HG02588 (cell line): Measurements from ENCODE around the gene CPLANE2.
"Not testable (repeated sequence)": the region's sequence is repeated elsewhere in the genome, so short reads cannot be mapped to it uniquely, and the experiment has no call there.

Source experiments
- ATAC-seq: cut with Tn5 transposase; IDR thresholded peaks from one replicate; pipeline ENCODE4 v1.9.1; 2021; ENCODE audit warnings: mild to moderate bottlenecking, moderate library complexity; ENCODE audit not compliant: unreplicated experiment

CPLANE2 gene

GRCh38 chr1:16231331-16232315 is 5.4 kb downstream of the CPLANE2 start:
- no peak for ATAC-seq

- ATAC-seq = no peak
Measured at GRCh38 chr1:16230744-16231143, 6.2 kb downstream of the CPLANE2 start.

- ATAC-seq = no peak
Measured at GRCh38 chr1:16229976-16230740, 6.8 kb downstream of the CPLANE2 start.

GRCh38 chr1:16226490-16227179 is 10.3 kb downstream of the CPLANE2 start:
- ATAC-seq = no peak

GRCh38 chr1:16226129-16226489 is 10.9 kb downstream of the CPLANE2 start:
- ATAC-seq = no peak

GRCh38 chr1:16224472-16224871 is 12.5 kb downstream of the CPLANE2 start:
- no peak for ATAC-seq

- ATAC-seq = not testable (repeated sequence)
Measured at GRCh38 chr1:16222716-16223115, 14.3 kb downstream of the CPLANE2 start.

GRCh38 chr1:16221499-16221898 is 15.5 kb downstream of the CPLANE2 start:
- no peak for ATAC-seq

- ATAC-seq = no peak
Measured at GRCh38 chr1:16219968-16220500, 16.9 kb downstream of the CPLANE2 start.

GRCh38 chr1:16218674-16219071 is 18.3 kb downstream of the CPLANE2 start:
- no peak for ATAC-seq

- no peak for ATAC-seq
Measured at GRCh38 chr1:16218014-16218673, 18.8 kb downstream of the CPLANE2 start.

GRCh38 chr1:16217061-16217785 is 19.8 kb downstream of the CPLANE2 start:
- ATAC-seq = peak; percentile 70

- no peak for ATAC-seq
Measured at GRCh38 chr1:16215882-16216753, 20.9 kb downstream of the CPLANE2 start.

GRCh38 chr1:16215240-16215639 is 21.7 kb downstream of the CPLANE2 start:
- not testable (repeated sequence) for ATAC-seq

GRCh38 chr1:16213544-16213943 is 23.4 kb downstream of the CPLANE2 start:
- not testable (repeated sequence) for ATAC-seq

GRCh38 chr1:16213013-16213412 is 24.0 kb downstream of the CPLANE2 start:
- ATAC-seq = no peak

- no peak for ATAC-seq
Measured at GRCh38 chr1:16212251-16212961, 24.6 kb downstream of the CPLANE2 start, which contains the start of gene ARHGEF19. TSS of gene ARHGEF19 (minus strand) at chr1:16212652. CDS start at chr1:16209054, 3,598 bp downstream.

GRCh38 chr1:16211824-16212223 is 25.2 kb downstream of the CPLANE2 start:
- ATAC-seq = no peak
